ENCODE measurements around the gene PNKP.

DNA sequence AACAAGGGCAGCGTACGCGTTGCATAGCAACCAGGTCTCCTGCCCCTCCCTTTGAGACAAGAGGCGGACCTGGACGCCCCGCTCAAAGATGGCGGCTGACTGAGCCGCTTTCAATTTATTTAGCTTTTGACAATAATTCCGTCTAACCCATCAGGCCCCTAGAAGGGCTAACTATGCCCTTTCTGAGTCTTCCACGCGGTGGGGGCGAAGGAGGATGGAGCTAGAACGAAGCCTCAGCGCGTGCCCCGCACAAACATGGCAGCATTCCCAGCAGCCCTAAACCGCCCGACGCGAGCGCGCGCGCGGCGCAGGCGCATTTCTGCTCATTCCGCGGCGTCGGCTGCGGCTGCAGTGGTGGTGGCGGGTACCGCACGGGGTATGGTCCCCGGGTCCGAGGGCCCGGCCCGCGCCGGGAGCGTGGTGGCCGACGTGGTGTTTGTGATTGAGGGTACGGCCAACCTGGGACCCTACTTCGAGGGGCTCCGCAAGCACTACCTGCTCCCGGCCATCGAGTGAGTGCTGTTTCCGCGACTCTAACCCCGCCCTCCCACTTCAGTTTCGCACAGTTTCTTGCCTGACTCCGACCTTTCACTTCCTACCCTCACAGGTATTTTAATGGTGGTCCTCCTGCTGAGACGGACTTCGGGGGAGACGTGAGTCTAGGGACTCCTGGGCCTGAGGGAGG is 49.3 kb downstream of the PNKP start, which contains the start of gene MED25:
- TF ChIP-seq TAF1 (IDR thresholded peaks at IDR 0.05; ENCODE audit: low read depth, low read length), result peak; percentile 47; the same call in 1 of the 2 replicates
- TF ChIP-seq POLR2AphosphoS5 (IDR thresholded peaks at IDR 0.05; ENCODE audit: low read depth, low read length), result no peak
- peak; percentile 65; the same call in 1 of the 2 replicates for TF ChIP-seq POLR2A (IDR thresholded peaks at IDR 0.05; ENCODE audit: low read depth, low read length)
- TF ChIP-seq SPI1 (IDR thresholded peaks at IDR 0.05; ENCODE audit: low read depth, low read length), result peak; percentile 57
- no peak for TF ChIP-seq POU2F2 (IDR thresholded peaks at IDR 0.05; ENCODE audit: low read depth, low read length)
- no peak for TF ChIP-seq PAX5 (IDR thresholded peaks at IDR 0.05; ENCODE audit: insufficient read depth, low read length, severe bottlenecking)
